Fibroblast of lung (primary cell): ENCODE results near the gene BABAM2. TPM values are rescaled to one million over a fixed set of nuclear protein-coding genes. Genes with fewer than 3 reads are reported as not detected.

ENCODE experiments used
- DNase-seq, 2 donors: peaks; one replicate each; pipeline versions ENCODE4 v3.0.0 to v3.0.0-alpha.2; 2010; ENCODE audit warnings: low read depth in 2 of 2
- H2AFZ ChIP-seq: 2 replicates; pipeline ENCODE4 v1.5.1; 2012; ENCODE audit warnings: low read length, control low read depth, inconsistent platforms
- H3K27ac ChIP-seq: 2 replicates; pipeline ENCODE4 v1.5.1; 2011; ENCODE audit warnings: low read length, control low read depth; ENCODE audit not compliant: insufficient read depth
- H3K27me3 ChIP-seq: 2 replicates; pipeline ENCODE4 v1.5.1; 2011; ENCODE audit warnings: mild to moderate bottlenecking, low read length; ENCODE audit not compliant: control insufficient read depth, insufficient read depth
- H3K36me3 ChIP-seq: 2 replicates; pipeline ENCODE4 v1.5.1; 2011; ENCODE audit warnings: low read length; ENCODE audit not compliant: control insufficient read depth, insufficient read depth
- H3K4me1 ChIP-seq: 2 replicates; pipeline ENCODE4 v1.5.1; 2011; ENCODE audit warnings: low read length; ENCODE audit not compliant: control insufficient read depth, insufficient read depth; ENCODE audit errors: extremely low read depth
- H3K4me2 ChIP-seq: 2 replicates; pipeline ENCODE4 v1.5.1; 2011; ENCODE audit warnings: low read length, control low read depth; ENCODE audit not compliant: insufficient read depth; ENCODE audit errors: extremely low read depth
- H3K4me3 ChIP-seq, 4 experiments: fragments of 200-600 bp in 1 of 4; sonication (generic) in 1 of 4; replicated peaks in 1 of 4; 2 replicates each; pipeline ENCODE4 v1.5.1; 2011 to 2016; ENCODE audit warnings: low read length in 4 of 4, low read depth in 3 of 4, mild to moderate bottlenecking in 3 of 4, control low read depth in 2 of 4, inconsistent platforms in 1 of 4, mixed read lengths in 1 of 4; ENCODE audit not compliant: insufficient read depth in 1 of 4; ENCODE audit errors: control extremely low read depth in 1 of 4
- H3K79me2 ChIP-seq: 2 replicates; pipeline ENCODE4 v1.5.1; 2012; ENCODE audit warnings: mild to moderate bottlenecking, low read length, inconsistent platforms; ENCODE audit not compliant: control insufficient read depth, insufficient read depth
- H3K9ac ChIP-seq: 2 replicates; pipeline ENCODE4 v1.5.1; 2011; ENCODE audit warnings: mild to moderate bottlenecking, low read length, control low read depth; ENCODE audit not compliant: insufficient read depth
- H3K9me3 ChIP-seq: 2 replicates; pipeline ENCODE4 v1.5.1; 2012; ENCODE audit warnings: low read depth, low read length; ENCODE audit not compliant: control insufficient read depth, insufficient read depth
- H4K20me1 ChIP-seq: 2 replicates; pipeline ENCODE4 v1.5.1; 2011; ENCODE audit warnings: low read length; ENCODE audit not compliant: control insufficient read depth, insufficient read depth; ENCODE audit errors: extremely low read depth
- CTCF ChIP-seq, 2 donors: IDR thresholded peaks in 1 of 2; conservative IDR thresholded peaks in 1 of 2; 1 replicate in 1 of 2; 2 replicates in 1 of 2; pipeline ENCODE4 v1.5.1; 2011 to 2012; ENCODE audit warnings: low read length in 2 of 2, control low read depth in 1 of 2, inconsistent platforms in 1 of 2, low read depth in 1 of 2, mild to moderate bottlenecking in 1 of 2
- EZH2 ChIP-seq: IDR thresholded peaks from 2 replicates; pipeline ENCODE4 v1.5.1; 2012; ENCODE audit warnings: low read length, control low read depth, mild to moderate bottlenecking; ENCODE audit errors: missing control alignments
- polyA plus RNA-seq, 2 donors: library from polyadenylated mRNA; depleted of rRNA in 1 of 2; stranded (reverse) in 1 of 2; unstranded in 1 of 2; fragments of >200 nt; gene quantifications; 2 replicates each; pipeline ENCODE4 v1.2.1, GENCODE V29; 2011 to 2012; ENCODE audit warnings: missing spikeins in 1 of 2
- total RNA-seq: library from RNA; depleted of rRNA; stranded (reverse); fragments of >200 nt; gene quantifications from 2 replicates; pipeline ENCODE4 v1.2.1, GENCODE V29; 2014

BABAM2 gene
- total and polyA plus RNA-seq, 2 donors (not counting 1 experiment from before 2014, with no cell fraction given): 25.6 to 33.4 TPM

GRCh38 chr2:28117104-28117596 is 226.6 kb downstream of the BABAM2 start:
- TF ChIP-seq CTCF (conservative IDR thresholded peaks at IDR 0.05 in 1 of 2, IDR thresholded peaks at IDR 0.05 in 1 of 2; ENCODE audit: low read depth in 1 of 2, low read length in 2 of 2) (no peak), EZH2 (no peak)
- DNase-seq: peak in 1 of 2 donors; percentile 45

GRCh38 chr2:28119631-28120030 is 229.1 kb downstream of the BABAM2 start:
- H3K4me2 ChIP-seq: no peak overlapping the region
- no peak overlapping the region for H3K9ac ChIP-seq
- no peak for DNase-seq
- H3K79me2 ChIP-seq: no peaks in the 10 kb centered on the region
- H3K36me3 ChIP-seq: no peaks in the 10 kb centered on the region
- no peaks in the 10 kb centered on the region for H4K20me1 ChIP-seq
- no peak for TF ChIP-seq EZH2
- H3K4me1 ChIP-seq: no peaks in the 10 kb centered on the region
- no peak overlapping the region for H2AFZ ChIP-seq
- H3K27me3 ChIP-seq: no peaks in the 10 kb centered on the region
- H3K27ac ChIP-seq: no peak overlapping the region
- H3K9me3 ChIP-seq: no peaks in the 10 kb centered on the region
- no peak overlapping the region for H3K4me3 ChIP-seq

More at GRCh38 chr2:28117104-28117596, 226.6 kb downstream of the BABAM2 start:
- no peaks in the 10 kb centered on the region for H3K27me3 ChIP-seq
- H3K9ac ChIP-seq: no peak overlapping the region
- H3K4me2 ChIP-seq: no peak overlapping the region
- no peak overlapping the region for H3K4me3 ChIP-seq
- no peak overlapping the region for H3K27ac ChIP-seq
- no peaks in the 10 kb centered on the region for H3K36me3 ChIP-seq
- H2AFZ ChIP-seq: no peak overlapping the region
- no peaks in the 10 kb centered on the region for H3K79me2 ChIP-seq
- H4K20me1 ChIP-seq: no peaks in the 10 kb centered on the region
- H3K9me3 ChIP-seq: no peaks in the 10 kb centered on the region
- no peaks in the 10 kb centered on the region for H3K4me1 ChIP-seq

DNA sequence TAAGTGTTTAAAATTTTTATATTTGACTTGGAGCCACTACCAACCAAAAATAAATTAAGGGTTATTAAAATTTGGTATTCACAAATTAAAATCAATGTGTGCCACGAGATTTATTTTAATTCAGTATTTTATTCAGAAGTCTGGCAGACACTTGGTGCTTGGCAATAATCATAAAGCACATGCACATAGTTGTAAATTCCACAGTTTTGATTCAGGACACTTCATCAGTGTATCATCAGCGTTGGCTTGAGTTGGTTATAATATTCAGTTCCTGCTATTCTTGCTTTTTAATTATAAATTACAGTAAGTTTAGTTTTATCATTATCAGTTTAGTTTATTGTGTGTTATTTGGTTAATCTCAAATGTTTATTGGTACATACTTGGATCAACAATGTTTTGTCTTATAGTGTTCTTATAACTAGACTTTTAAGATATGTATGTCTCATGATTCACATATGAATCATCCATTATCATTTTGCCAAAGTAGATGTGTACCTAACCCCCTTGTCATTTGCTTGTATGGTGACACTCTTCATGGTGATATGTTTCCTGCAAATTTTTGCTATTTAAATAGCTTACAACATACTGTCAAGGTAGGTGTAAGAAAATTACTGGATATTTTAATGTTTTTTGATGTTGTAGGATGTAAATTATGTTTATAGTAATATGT is 237.9 kb downstream of the BABAM2 start:
- H3K9me3 ChIP-seq: no peaks in the 10 kb centered on the region
- H3K27ac ChIP-seq: no peak overlapping the region
- no peak overlapping the region for H3K4me3 ChIP-seq
- no peaks in the 10 kb centered on the region for H4K20me1 ChIP-seq
- peaks cover 2% of the 10 kb centered on the region for H3K4me1 ChIP-seq
- H3K4me2 ChIP-seq: no peak overlapping the region
- no peaks in the 10 kb centered on the region for H3K79me2 ChIP-seq
- no peak overlapping the region for H3K9ac ChIP-seq
- peak in 1 of 2 donors; percentile 45 for DNase-seq
- H2AFZ ChIP-seq: no peak overlapping the region
- H3K36me3 ChIP-seq: no peaks in the 10 kb centered on the region
- no peaks in the 10 kb centered on the region for H3K27me3 ChIP-seq
- TF ChIP-seq CTCF (conservative IDR thresholded peaks at IDR 0.05 in 1 of 2, IDR thresholded peaks at IDR 0.05 in 1 of 2; ENCODE audit: low read depth in 1 of 2, low read length in 2 of 2): no peak
- TF ChIP-seq EZH2: no peak
